HCT116 (cell line): Measurements from ENCODE around the gene SAMD4B. TPM values are rescaled to one million over a fixed set of nuclear protein-coding genes. Genes with fewer than 3 reads are reported as not detected.

Experiments used
- ATAC-seq: fragments of 200-7000 bp; cut with Tn5 transposase; 2 replicates; pipeline ENCODE4 v1.9.1; 2020; ENCODE audit warnings: mild to moderate bottlenecking, moderate library complexity
- BruUV-seq: library from RNA; stranded (reverse); fragments of 400-500 nt; replicated peaks from 2 replicates; lab custom pipeline; 2021; lab: Mats Ljungman, UMichigan
- CTCF ChIA-PET: fragments of 300-600 bp; sonication (Branson Sonifier 250); formaldehyde crosslinking; loops from one replicate; lab custom pipeline; 2021; ENCODE audit warnings: antibody characterized with exemption; lab: Charles Lee
- POLR2A ChIA-PET: fragments of 300-600, 350-600 bp; sonication (Branson Sonifier 250); formaldehyde crosslinking; loops from one replicate; lab custom pipeline; 2021; ENCODE audit warnings: antibody characterized with exemption; lab: Charles Lee
- RAD21 ChIA-PET, 2 experiments: fragments of 300-600 bp; sonication (Branson Sonifier 250); formaldehyde crosslinking; loops; one replicate each; lab custom pipeline; 2023; ENCODE audit warnings: low total read pairs in 2 of 2; ENCODE audit not compliant: uncharacterized antibody in 2 of 2, unreplicated experiment in 2 of 2, low non-redundant PET in 1 of 2; lab: Charles Lee
- DNase-seq: peaks from one replicate; pipeline ENCODE4 v3.0.0-alpha.2; 2010; ENCODE audit warnings: low read depth, low spot score
- H2AFZ ChIP-seq: fragments of 200-600 bp; shearing (Covaris generic), sonication (generic); 2 replicates; pipeline ENCODE4 v1.6.1; 2017; ENCODE audit warnings: low read depth, mixed run types, mixed read lengths, antibody characterized with exemption, low read length; ENCODE audit not compliant: poor library complexity, severe bottlenecking
- H3K27ac ChIP-seq: 2 replicates; pipeline ENCODE4 v1.5.1; 2012; ENCODE audit warnings: low read depth, low read length
- H3K27me3 ChIP-seq: fragments of 200-600 bp; sonication (generic); 2 replicates; pipeline ENCODE4 v1.6.1; 2016; ENCODE audit warnings: mixed run types, low read length, mixed read lengths; ENCODE audit not compliant: insufficient read depth
- H3K36me3 ChIP-seq, 2 experiments: fragments of 200-500 bp in 1 of 2; fragments of 200-600 bp in 1 of 2; sonication (Bioruptor generic) in 1 of 2; sonication (generic) in 1 of 2; 2 replicates each; pipeline versions ENCODE4 v1.5.1 to v1.6.1; 2014 to 2016; ENCODE audit warnings: low read length in 2 of 2, inconsistent platforms in 1 of 2, mixed read lengths in 1 of 2, mixed run types in 1 of 2; ENCODE audit not compliant: insufficient read depth in 2 of 2, control insufficient read depth in 1 of 2
- H3K4me1 ChIP-seq, 2 experiments: fragments of 200-600 bp in 1 of 2; sonication (generic) in 1 of 2; 2 replicates each; pipeline versions ENCODE4 v1.5.1 to v1.6.1; 2012 to 2017; ENCODE audit warnings: low read length in 2 of 2, inconsistent platforms in 1 of 2, mild to moderate bottlenecking in 1 of 2, mixed read lengths in 1 of 2, mixed run types in 1 of 2, moderate library complexity in 1 of 2; ENCODE audit not compliant: insufficient read depth in 2 of 2, control insufficient read depth in 1 of 2
- H3K4me2 ChIP-seq: fragments of 200-600 bp; sonication (generic); 2 replicates; pipeline ENCODE4 v1.6.1; 2017; ENCODE audit warnings: mixed run types, low read length, mixed read lengths
- H3K4me3 ChIP-seq, 2 experiments: fragments of 200-600 bp in 1 of 2; sonication (generic) in 1 of 2; replicated peaks in 1 of 2; 2 replicates each; pipeline ENCODE4 v1.5.1; 2011 to 2016; ENCODE audit warnings: low read length in 2 of 2, control low read depth in 1 of 2, low read depth in 1 of 2, mild to moderate bottlenecking in 1 of 2, mixed read lengths in 1 of 2, mixed run types in 1 of 2
- H3K79me2 ChIP-seq: fragments of 200-600 bp; sonication (generic); 2 replicates; pipeline ENCODE4 v1.6.1; 2017; ENCODE audit warnings: mild to moderate bottlenecking, mixed run types, low read length, moderate library complexity, mixed read lengths; ENCODE audit not compliant: insufficient read depth
- H3K9ac ChIP-seq: fragments of 200-600 bp; sonication (generic); 2 replicates; pipeline ENCODE4 v1.6.1; 2016; ENCODE audit warnings: low read length, mixed read lengths
- H3K9me2 ChIP-seq: fragments of 200-600 bp; sonication (generic), shearing (Covaris generic); 2 replicates; pipeline ENCODE4 v1.6.1; 2017; ENCODE audit warnings: mixed run types, mild to moderate bottlenecking, moderate library complexity; ENCODE audit not compliant: insufficient read depth
- H3K9me3 ChIP-seq, 2 experiments: fragments of 200-500 bp in 1 of 2; fragments of 200-600 bp in 1 of 2; sonication (Bioruptor generic) in 1 of 2; sonication (generic) in 1 of 2; 2 replicates each; pipeline ENCODE4 v1.6.1; 2014 to 2017; ENCODE audit warnings: low read length in 2 of 2, mixed read lengths in 2 of 2, inconsistent platforms in 1 of 2, low read depth in 1 of 2, mild to moderate bottlenecking in 1 of 2, mixed run types in 1 of 2, moderate library complexity in 1 of 2; ENCODE audit not compliant: control insufficient read depth in 1 of 2, insufficient read depth in 1 of 2
- H4K20me1 ChIP-seq: fragments of 200-600 bp; sonication (generic), shearing (Covaris generic); 2 replicates; pipeline ENCODE4 v1.6.1; 2017; ENCODE audit warnings: mixed run types, mild to moderate bottlenecking, moderate library complexity; ENCODE audit not compliant: insufficient read depth
- EGR1 ChIP-seq: IDR thresholded peaks from 2 replicates; pipeline ENCODE4 v1.6.1; 2012; ENCODE audit warnings: low read depth
- EZH2phosphoT487 ChIP-seq: fragments of 200-600 bp; IDR thresholded peaks from 2 replicates; pipeline ENCODE4 v1.6.1; 2018; ENCODE audit warnings: antibody characterized with exemption, borderline replicate concordance
- JUND ChIP-seq: IDR thresholded peaks from 2 replicates; pipeline ENCODE4 v1.6.1; 2012
- POLR2A ChIP-seq: IDR thresholded peaks from 2 replicates; pipeline ENCODE4 v1.7.0; 2011; ENCODE audit warnings: borderline replicate concordance; ENCODE audit not compliant: insufficient read depth, insufficient read length; ENCODE audit errors: extremely low read depth
- POLR2AphosphoS5 ChIP-seq: IDR thresholded peaks from 2 replicates; pipeline ENCODE4 v1.6.1; 2011; ENCODE audit warnings: mild to moderate bottlenecking, low read depth, low read length, moderate library complexity
- REST ChIP-seq: IDR thresholded peaks from 2 replicates; pipeline ENCODE4 v1.6.1; 2012; ENCODE audit warnings: low read depth
- YY1 ChIP-seq: IDR thresholded peaks from 2 replicates; pipeline ENCODE4 v1.6.1; 2011; ENCODE audit warnings: low read length, low read depth, moderate library complexity, mild to moderate bottlenecking; ENCODE audit not compliant: insufficient replicate concordance; ENCODE audit errors: extremely low read depth
- ZBTB33 ChIP-seq: IDR thresholded peaks from 2 replicates; pipeline ENCODE4 v1.6.1; 2011; ENCODE audit warnings: mild to moderate bottlenecking, low read length, moderate library complexity; ENCODE audit not compliant: insufficient replicate concordance; ENCODE audit errors: extremely low read depth
- intact Hi-C: fragments of 100-400 bp; cut with micrococcal nuclease; formaldehyde crosslinking; loops from 2 replicates; pipeline ENCODE4 v1.10.0; 2022
- total RNA-seq: library from RNA; stranded (reverse); gene quantifications from one replicate; pipeline ENCODE4 v1.2.1, GENCODE V29; 2021; ENCODE audit not compliant: unreplicated experiment

SAMD4B gene
- total RNA-seq, 1 experiment from 2014 or later = 127 TPM

GRCh38 chr19:39409208-39410016 lies 67.2 kb downstream of the SAMD4B start:
- no peaks in the 10 kb centered on the region for H3K9me3 ChIP-seq
- H3K9ac ChIP-seq = peak overlapping the region; percentile 97
- no peak overlapping the region for H2AFZ ChIP-seq
- H3K79me2 ChIP-seq = peaks cover 38% of the 10 kb centered on the region
- TF ChIP-seq POLR2A (peak; percentile 50), REST (no peak), JUND (no peak), ZBTB33 (peak; percentile 75), YY1 (peak; percentile 58), EGR1 (no peak), POLR2AphosphoS5 (peak; percentile 92), EZH2phosphoT487 (no peak)
- intact Hi-C loops = loop anchor here (5.0 kb wide), 1 partner anchor 67 kb away; the partner anchor contains the start of gene SAMD4B
- no TSS peak for BruUV-seq
- H3K4me2 ChIP-seq = peak overlapping the region; percentile 92
- no peaks in the 10 kb centered on the region for H3K9me2 ChIP-seq
- DNase-seq = peak; percentile 90
- H3K27me3 ChIP-seq = no peaks in the 10 kb centered on the region
- H3K4me1 ChIP-seq = peaks cover 50 to 85% of the 10 kb centered on the region in 2 experiments
- peak overlapping the region; percentile 100 for H3K27ac ChIP-seq
- H4K20me1 ChIP-seq = peaks cover 5% of the 10 kb centered on the region; the same call in 1 of the 2 replicates
- peak overlapping the region; percentile 90 to 98 for H3K4me3 ChIP-seq
- ATAC-seq = peak; percentile 24
- CTCF ChIA-PET = interaction anchor here (0.7 to 2.4 kb wide), 3 partner anchors 12 to 32 kb away, joined by 3 to 15 read pairs (median 5); partner anchors contain the start of genes MED29 and PAF1
- POLR2A ChIA-PET = interaction anchor here (0.7 to 4.1 kb wide), 9 partner anchors 9 to 67 kb away, joined by 3 to 57 read pairs (median 4); partner anchors contain the start of genes MED29, PAF1, RPS16 and SAMD4B
- H3K36me3 ChIP-seq = peaks cover 2 to 12% of the 10 kb centered on the region in 2 experiments; a peak in 1 of 4 replicates
- RAD21 ChIA-PET = interaction anchor here (0.7 to 0.8 kb wide), 2 partner anchors 11 to 1224 kb away, joined by 3 to 5 read pairs; no protein-coding TSS in a partner anchor
